ENCODE data around the gene SC5D. TPM values are rescaled to one million over a fixed set of nuclear protein-coding genes. Genes with fewer than 3 reads are reported as not detected.

Gene SC5D
- total RNA-seq, 2 experiments from 2014 or later = 87.7 to 92.7 TPM

DNA sequence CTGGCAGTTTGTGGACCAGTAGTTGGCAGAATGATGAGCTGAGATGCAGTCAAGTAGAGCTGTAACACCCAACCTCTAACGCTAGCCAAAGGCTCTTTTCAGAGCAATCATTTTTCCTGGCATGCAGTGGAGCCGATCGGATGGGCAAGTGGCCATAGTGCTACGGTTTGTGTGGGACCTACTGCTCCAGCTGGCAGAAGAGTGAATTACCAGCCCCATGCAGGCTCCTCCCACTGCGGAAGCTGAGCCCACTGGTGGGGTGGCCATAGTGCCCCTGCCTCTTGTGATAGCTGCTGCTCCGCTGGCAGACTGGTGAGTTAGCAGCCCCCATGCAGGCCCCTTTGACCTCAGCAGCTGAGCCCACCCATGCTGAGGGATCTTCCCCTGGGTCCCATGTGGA lies 27.0 kb upstream of the SC5D start:
- no peaks in the 10 kb centered on the region for H3K36me3 ChIP-seq (ENCODE audit: insufficient read depth, low read length)
- Mint-ChIP-seq H3K27me3 (peaks cover 45% of the 10 kb centered on the region), H3K9me3 (peaks cover 2% of the 10 kb centered on the region), H3K27ac (no peak overlapping the region), H3K4me3 (no peak overlapping the region), H3K36me3 (ENCODE audit: low read depth) (no peaks in the 10 kb centered on the region), H3K4me1 (ENCODE audit: low read depth) (peaks cover 5% of the 10 kb centered on the region)
- no peak overlapping the region for H3K27ac ChIP-seq (ENCODE audit: low read depth in 1 of 2, low read length in 2 of 2)
- H3K4me3 ChIP-seq (ENCODE audit: low read length) = no peak overlapping the region
- TF ChIP-seq, protein P1, sequence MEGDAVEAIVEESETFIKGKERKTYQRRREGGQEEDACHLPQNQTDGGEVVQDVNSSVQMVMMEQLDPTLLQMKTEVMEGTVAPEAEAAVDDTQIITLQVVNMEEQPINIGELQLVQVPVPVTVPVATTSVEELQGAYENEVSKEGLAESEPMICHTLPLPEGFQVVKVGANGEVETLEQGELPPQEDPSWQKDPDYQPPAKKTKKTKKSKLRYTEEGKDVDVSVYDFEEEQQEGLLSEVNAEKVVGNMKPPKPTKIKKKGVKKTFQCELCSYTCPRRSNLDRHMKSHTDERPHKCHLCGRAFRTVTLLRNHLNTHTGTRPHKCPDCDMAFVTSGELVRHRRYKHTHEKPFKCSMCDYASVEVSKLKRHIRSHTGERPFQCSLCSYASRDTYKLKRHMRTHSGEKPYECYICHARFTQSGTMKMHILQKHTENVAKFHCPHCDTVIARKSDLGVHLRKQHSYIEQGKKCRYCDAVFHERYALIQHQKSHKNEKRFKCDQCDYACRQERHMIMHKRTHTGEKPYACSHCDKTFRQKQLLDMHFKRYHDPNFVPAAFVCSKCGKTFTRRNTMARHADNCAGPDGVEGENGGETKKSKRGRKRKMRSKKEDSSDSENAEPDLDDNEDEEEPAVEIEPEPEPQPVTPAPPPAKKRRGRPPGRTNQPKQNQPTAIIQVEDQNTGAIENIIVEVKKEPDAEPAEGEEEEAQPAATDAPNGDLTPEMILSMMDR (IDR thresholded peaks at IDR 0.05) = no peak
- peaks cover 29 to 40% of the 10 kb centered on the region in 2 experiments for H3K27me3 ChIP-seq (ENCODE audit: control insufficient read depth in 1 of 2, insufficient read depth in 2 of 2, low read length in 2 of 2)
- ChIA-PET POLR2A (no interaction called here), CTCF (interaction anchor here (0.7 kb wide), 1 partner anchor 11 kb away, joined by 3 read pairs; no protein-coding TSS in a partner anchor)
- DNase-seq = no peak
- no peaks in the 10 kb centered on the region for H3K4me1 ChIP-seq (ENCODE audit: insufficient read depth, low read length)
- intact Hi-C loops (cut with DNase I, micrococcal nuclease) = no loop called here
- no peak for ATAC-seq (ENCODE audit: poor library complexity)
- H3K9me3 ChIP-seq (ENCODE audit: control insufficient read depth in 1 of 2, insufficient read depth in 1 of 2, low read length in 2 of 2) = peaks cover 4 to 9% of the 10 kb centered on the region in 2 experiments

DNA sequence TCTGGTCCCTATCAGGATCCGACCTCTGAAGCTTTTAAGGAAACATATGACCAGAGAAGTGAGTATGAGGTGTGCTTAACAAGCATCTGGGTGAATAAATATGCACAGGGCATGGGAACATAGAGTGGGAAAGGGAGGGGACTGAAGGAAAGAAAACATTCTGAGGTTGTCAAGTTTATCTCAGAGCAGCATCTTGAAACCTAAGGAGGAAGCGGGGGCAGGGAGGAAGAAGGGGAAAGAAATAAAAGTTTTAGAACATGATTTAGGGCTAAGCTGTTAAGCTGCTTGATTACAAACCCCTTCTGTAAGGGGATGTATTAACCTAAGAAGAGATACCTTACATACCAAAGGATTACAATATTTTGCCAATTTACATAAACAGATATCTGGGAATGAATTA lies 24.0 kb upstream of the SC5D start:
- H3K27ac Mint-ChIP-seq = no peak overlapping the region

DNA sequence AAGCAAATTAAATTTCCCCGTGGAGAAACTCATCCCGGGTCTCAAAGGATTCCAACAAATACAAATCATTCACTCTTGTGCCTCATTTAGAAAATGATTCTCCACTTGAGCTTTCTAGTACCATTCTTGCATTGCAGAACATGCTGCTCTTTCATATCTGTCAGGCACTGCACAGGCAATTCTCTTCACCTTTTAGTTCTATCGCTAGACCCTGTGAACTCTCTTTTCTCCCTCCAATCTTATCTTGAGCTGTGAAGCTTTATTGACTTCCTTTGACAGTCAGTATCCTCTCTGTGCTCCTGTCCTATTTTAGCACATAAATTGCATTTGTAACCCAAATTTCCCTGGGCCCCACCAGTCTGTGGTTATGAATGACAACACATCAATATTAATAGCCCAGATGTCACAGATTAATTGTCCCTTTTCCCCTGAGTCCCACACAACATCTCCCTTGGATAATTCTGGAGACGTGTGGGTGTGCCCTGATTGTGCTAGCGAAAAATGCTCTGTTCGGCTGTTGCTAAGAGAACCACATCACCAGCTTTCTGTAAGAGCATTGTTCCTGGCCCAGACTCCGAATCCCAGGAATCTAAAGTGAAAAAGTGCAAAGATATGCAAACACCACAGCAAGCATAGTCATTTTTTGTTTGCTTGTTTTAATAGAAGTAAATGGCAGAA lies 22.4 kb upstream of the SC5D start:
- Mint-ChIP-seq H3K4me1 (ENCODE audit: low read depth) (peaks cover 5% of the 10 kb centered on the region), H3K4me3 (no peak overlapping the region), H3K36me3 (ENCODE audit: low read depth) (no peaks in the 10 kb centered on the region), H3K27ac (no peak overlapping the region), H3K27me3 (peaks cover 39% of the 10 kb centered on the region), H3K9me3 (no peaks in the 10 kb centered on the region)
- DNase-seq = no peak
- no peaks in the 10 kb centered on the region for H3K4me1 ChIP-seq (ENCODE audit: insufficient read depth, low read length)
- intact Hi-C loops (cut with DNase I, micrococcal nuclease) = no loop called here
- H3K27me3 ChIP-seq (ENCODE audit: control insufficient read depth in 1 of 2, insufficient read depth in 2 of 2, low read length in 2 of 2) = peaks cover 18 to 38% of the 10 kb centered on the region in 2 experiments
- peaks cover 0 to 4% of the 10 kb centered on the region in 2 experiments for H3K9me3 ChIP-seq (ENCODE audit: control insufficient read depth in 1 of 2, insufficient read depth in 1 of 2, low read length in 2 of 2)
- CTCF ChIA-PET = no interaction called here
- TF ChIP-seq, protein P1 (IDR thresholded peaks at IDR 0.05) = no peak
- H3K36me3 ChIP-seq (ENCODE audit: insufficient read depth, low read length) = no peaks in the 10 kb centered on the region
- POLR2A ChIA-PET = interaction anchor here (2.2 kb wide), 1 partner anchor 22 kb away, joined by 7 read pairs; the partner anchor contains the start of gene SC5D
- no peak for ATAC-seq (ENCODE audit: poor library complexity)
- H3K4me3 ChIP-seq (ENCODE audit: low read length) = no peak overlapping the region
- no peak overlapping the region for H3K27ac ChIP-seq (ENCODE audit: low read depth in 1 of 2, low read length in 2 of 2)

More for the DNA sequence above, 24.0 kb upstream of the SC5D start:
- Histone ChIP-seq H3K36me3 (ENCODE audit: insufficient read depth, low read length) (no peaks in the 10 kb centered on the region), H3K27me3 (ENCODE audit: control insufficient read depth in 1 of 2, insufficient read depth in 2 of 2, low read length in 2 of 2) (peaks cover 29 to 40% of the 10 kb centered on the region in 2 experiments), H3K4me1 (ENCODE audit: insufficient read depth, low read length) (no peaks in the 10 kb centered on the region), H3K4me3 (ENCODE audit: low read length) (no peak overlapping the region), H3K9me3 (ENCODE audit: control insufficient read depth in 1 of 2, insufficient read depth in 1 of 2, low read length in 2 of 2) (peaks cover 1 to 4% of the 10 kb centered on the region in 2 experiments), H3K27ac (ENCODE audit: low read depth in 1 of 2, low read length in 2 of 2) (no peak overlapping the region)
- Mint-ChIP-seq H3K27me3 (peaks cover 39% of the 10 kb centered on the region), H3K36me3 (ENCODE audit: low read depth) (no peaks in the 10 kb centered on the region), H3K4me1 (ENCODE audit: low read depth) (peaks cover 5% of the 10 kb centered on the region), H3K9me3 (no peaks in the 10 kb centered on the region), H3K4me3 (no peak overlapping the region)
- ATAC-seq (ENCODE audit: poor library complexity) (no peak), DNase-seq (no peak)
- CTCF ChIA-PET = no interaction called here
- TF ChIP-seq, protein P1 (IDR thresholded peaks at IDR 0.05) = no peak
- POLR2A ChIA-PET = interaction anchor here (2.2 kb wide), 1 partner anchor 23 kb away, joined by 7 read pairs; the partner anchor contains the start of gene SC5D
- intact Hi-C loops (cut with DNase I, micrococcal nuclease) = no loop called here

Data from CD4-positive, alpha-beta T cell (primary cell).